Fibroblast of lung (primary cell): ENCODE measurements around the gene SLC4A2.

Source experiments
- CTCF ChIP-seq, 2 donors: IDR thresholded peaks in 1 of 2; conservative IDR thresholded peaks in 1 of 2; 1 replicate in 1 of 2; 2 replicates in 1 of 2; pipeline ENCODE4 v1.5.1; 2011 to 2012; ENCODE audit warnings: low read length in 2 of 2, control low read depth in 1 of 2, inconsistent platforms in 1 of 2, low read depth in 1 of 2, mild to moderate bottlenecking in 1 of 2
- EZH2 ChIP-seq: IDR thresholded peaks from 2 replicates; pipeline ENCODE4 v1.5.1; 2012; ENCODE audit warnings: low read length, control low read depth, mild to moderate bottlenecking; ENCODE audit errors: missing control alignments

- TF ChIP-seq CTCF (conservative IDR thresholded peaks at IDR 0.05 in 1 of 2, IDR thresholded peaks at IDR 0.05 in 1 of 2; ENCODE audit: low read depth in 1 of 2, low read length in 2 of 2) (no peak), EZH2 (no peak)
These were observed 20.7 kb downstream of the SLC4A2 start for GRCh38 chr7:151080067-151080521.
